Measurements from ENCODE around the gene TUSC7. TPM values are rescaled to one million over a fixed set of nuclear protein-coding genes. Genes with fewer than 3 reads are reported as not detected.

The TUSC7 gene
- total RNA-seq (2022; extraction: Qiagen RNA extraction): not detected in 5 replicates

GRCh38 chr3:116709479-116709878 is at the start of gene TUSC7:
Gene TUSC7 (plus strand): TSS chr3:116709779.

